Stomach (tissue), 4 donors: ENCODE data around the gene VSTM4.

ENCODE experiments used
- POLR2A ChIP-seq, 4 donors: fragments of 450-650 bp; IDR thresholded peaks; one replicate each; pipeline ENCODE4 v1.6.1; 2016; ENCODE audit warnings: antibody characterized with exemption in 4 of 4, control low read depth in 2 of 4, mild to moderate bottlenecking in 1 of 4, moderate library complexity in 1 of 4
- TF ChIP-seq, protein P1 (sequence below), 7 experiments: fragments of 450-650 bp in 4 of 7; fragments of 200-600 bp in 3 of 7; sonication (generic) in 3 of 7; IDR thresholded peaks; one replicate each; pipeline ENCODE4 v1.5.1; 2016 to 2019; ENCODE audit warnings: antibody characterized with exemption in 7 of 7, control low read depth in 2 of 7, mild to moderate bottlenecking in 1 of 7

DNA sequence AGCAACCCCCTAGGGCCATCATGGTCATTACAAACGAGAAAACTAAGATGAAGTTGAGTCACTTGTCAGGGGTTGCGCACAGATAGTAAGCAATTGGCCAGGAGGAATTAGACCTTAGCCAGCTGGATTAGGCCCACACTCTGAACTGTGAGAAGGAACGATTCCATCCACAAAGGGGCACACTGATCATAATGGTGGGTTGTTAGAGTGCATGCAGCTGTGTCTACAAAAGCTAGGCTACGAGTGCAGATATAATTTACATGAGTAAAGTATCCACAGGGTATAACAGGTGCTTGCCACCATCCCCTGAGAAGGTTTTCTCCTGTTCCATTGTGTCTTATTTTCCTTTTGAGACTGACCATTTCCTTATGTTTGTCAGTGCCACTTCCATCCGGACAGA lies 35.1 kb upstream of the VSTM4 start:
- TF ChIP-seq, protein P1, sequence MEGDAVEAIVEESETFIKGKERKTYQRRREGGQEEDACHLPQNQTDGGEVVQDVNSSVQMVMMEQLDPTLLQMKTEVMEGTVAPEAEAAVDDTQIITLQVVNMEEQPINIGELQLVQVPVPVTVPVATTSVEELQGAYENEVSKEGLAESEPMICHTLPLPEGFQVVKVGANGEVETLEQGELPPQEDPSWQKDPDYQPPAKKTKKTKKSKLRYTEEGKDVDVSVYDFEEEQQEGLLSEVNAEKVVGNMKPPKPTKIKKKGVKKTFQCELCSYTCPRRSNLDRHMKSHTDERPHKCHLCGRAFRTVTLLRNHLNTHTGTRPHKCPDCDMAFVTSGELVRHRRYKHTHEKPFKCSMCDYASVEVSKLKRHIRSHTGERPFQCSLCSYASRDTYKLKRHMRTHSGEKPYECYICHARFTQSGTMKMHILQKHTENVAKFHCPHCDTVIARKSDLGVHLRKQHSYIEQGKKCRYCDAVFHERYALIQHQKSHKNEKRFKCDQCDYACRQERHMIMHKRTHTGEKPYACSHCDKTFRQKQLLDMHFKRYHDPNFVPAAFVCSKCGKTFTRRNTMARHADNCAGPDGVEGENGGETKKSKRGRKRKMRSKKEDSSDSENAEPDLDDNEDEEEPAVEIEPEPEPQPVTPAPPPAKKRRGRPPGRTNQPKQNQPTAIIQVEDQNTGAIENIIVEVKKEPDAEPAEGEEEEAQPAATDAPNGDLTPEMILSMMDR (IDR thresholded peaks at IDR 0.05): no peak
- TF ChIP-seq POLR2A (IDR thresholded peaks at IDR 0.05): no peak
